H7 (cell line): ENCODE data around the gene KLHDC9. TPM values are rescaled to one million over a fixed set of nuclear protein-coding genes. Genes with fewer than 3 reads are reported as not detected.

ENCODE experiments used
- DNase-seq: peaks from one replicate; pipeline ENCODE4 v3.0.0; 2012
- H3K27me3 ChIP-seq: 2 replicates; pipeline ENCODE4 v1.6.0; 2011; ENCODE audit warnings: mild to moderate bottlenecking, low read length; ENCODE audit not compliant: control insufficient read depth, insufficient read depth
- H3K36me3 ChIP-seq: replicated peaks from 2 replicates; pipeline ENCODE4 v1.5.1; 2011; ENCODE audit warnings: low read length; ENCODE audit not compliant: control insufficient read depth, insufficient read depth
- H3K4me3 ChIP-seq: 2 replicates; pipeline ENCODE4 v1.5.1; 2011; ENCODE audit warnings: low read depth, mild to moderate bottlenecking, control low read depth, low read length, moderate library complexity; ENCODE audit not compliant: insufficient read depth
- total RNA-seq: library from RNA; depleted of rRNA; stranded (reverse); fragments of >200 nt; shearing (Covaris generic); gene quantifications from 2 replicates; pipeline ENCODE4 v1.2.3, GENCODE V29; 2014

Gene KLHDC9
- total RNA-seq, 1 experiment from 2014 or later, result 23.2 TPM

DNA sequence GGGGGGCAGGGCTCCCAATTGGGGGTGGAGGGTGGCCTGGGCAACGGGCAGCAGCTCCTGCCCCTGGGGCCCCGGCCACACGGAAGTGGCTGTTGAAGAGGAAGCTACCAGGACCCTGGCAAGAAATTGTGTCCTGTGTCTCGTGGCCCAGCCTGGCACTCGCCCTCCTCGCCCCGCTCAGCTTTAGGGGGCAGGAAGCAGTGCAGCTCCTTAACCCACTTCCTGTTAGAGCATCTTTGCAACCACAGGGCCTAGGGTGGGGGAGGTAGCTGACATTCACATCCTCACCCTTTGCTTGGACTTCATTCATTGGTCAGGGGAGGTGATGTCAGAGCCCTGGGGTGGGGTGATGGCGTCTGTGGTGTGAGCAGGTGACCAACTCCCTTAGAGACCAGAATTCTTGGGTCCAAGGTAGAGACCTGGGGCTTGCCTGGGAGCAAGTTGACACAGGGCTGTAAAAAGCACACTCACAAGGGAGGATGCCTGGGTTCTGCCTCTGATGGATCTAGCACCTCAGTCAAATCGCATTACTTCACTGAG, 28.4 kb upstream of the KLHDC9 start, which contains the start of gene ARHGAP30:
ARHGAP30 (minus strand) TSS at position 161 of the 540 bp plus-strand sequence. CDS start 267 bp downstream, outside the sequence.
- no peak within 1 kb of the TSS for H3K4me3 ChIP-seq
- no peak for DNase-seq
- H3K27me3 ChIP-seq, result no peaks in the 10 kb centered on the region; the same call in 1 of the 2 replicates
- no peaks in the 10 kb centered on the region for H3K36me3 ChIP-seq

DNA sequence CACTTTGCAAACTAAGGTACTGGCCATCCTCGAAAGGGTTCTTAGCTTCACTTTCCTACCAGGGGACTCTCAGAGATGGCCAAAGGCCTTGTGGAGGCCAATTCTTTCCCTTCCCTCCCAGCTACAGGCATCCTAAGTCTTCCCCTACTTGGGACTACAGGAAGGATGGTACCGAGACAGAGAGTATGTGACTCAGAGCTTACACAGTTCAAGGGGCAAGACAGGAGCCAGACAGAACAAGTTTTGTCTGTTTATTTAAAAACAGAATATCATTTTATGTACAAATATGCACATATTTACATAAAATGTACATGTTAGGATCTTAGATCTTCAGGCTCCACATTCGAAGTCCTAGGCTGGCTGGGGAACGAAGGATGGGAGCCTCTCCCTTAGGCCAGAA, 27.4 kb upstream of the KLHDC9 start:
- H3K27me3 ChIP-seq, result no peaks in the 10 kb centered on the region; the same call in 1 of the 2 replicates
- H3K36me3 ChIP-seq, result no peaks in the 10 kb centered on the region
- DNase-seq, result no peak
- H3K4me3 ChIP-seq, result no peak overlapping the region

- Histone ChIP-seq H3K36me3 (no peaks in the 10 kb centered on the region), H3K27me3 (no peaks in the 10 kb centered on the region; the same call in 1 of the 2 replicates), H3K4me3 (no peak overlapping the region)
- DNase-seq, result peak; percentile 91
These were observed 26.2 kb upstream of the KLHDC9 start for GRCh38 chr1:161071886-161072371.

DNA sequence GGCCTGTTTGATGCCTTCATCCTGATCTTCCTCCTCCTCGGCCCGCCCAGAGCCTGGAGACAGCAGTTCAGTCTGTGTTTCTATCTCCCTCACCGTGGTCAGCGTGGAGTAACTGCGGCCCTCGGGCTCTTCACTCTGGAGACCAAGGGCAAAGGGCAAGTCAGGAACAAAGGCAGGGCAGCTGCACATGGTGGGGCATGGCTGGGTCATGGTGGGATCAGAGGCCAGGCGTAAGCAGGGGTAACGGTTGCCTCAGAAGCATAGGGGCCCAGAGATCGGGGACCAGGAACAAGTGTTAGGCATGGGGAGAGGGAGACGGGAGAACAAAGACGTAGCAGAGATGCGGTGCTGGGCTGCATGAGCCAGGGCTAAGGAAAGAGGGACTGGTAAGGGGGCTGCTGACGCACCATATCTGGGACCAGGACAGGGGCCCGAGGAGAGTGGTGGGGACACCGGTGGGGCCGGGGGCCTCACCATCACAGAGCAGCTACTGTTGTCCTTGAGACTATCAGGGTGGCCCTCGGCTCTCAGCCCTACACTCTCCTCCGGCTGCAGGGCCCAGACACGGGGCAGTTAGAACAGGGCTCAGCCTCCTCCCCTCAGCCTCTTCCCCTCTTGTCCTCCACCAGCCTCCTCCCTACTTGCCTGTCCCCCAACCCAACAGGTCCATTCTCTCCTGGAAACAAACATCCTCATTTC, 25.3 kb upstream of the KLHDC9 start:
- H3K4me3 ChIP-seq, result no peak overlapping the region
- no peak for DNase-seq
- H3K36me3 ChIP-seq, result no peaks in the 10 kb centered on the region
- H3K27me3 ChIP-seq, result no peaks in the 10 kb centered on the region

DNA sequence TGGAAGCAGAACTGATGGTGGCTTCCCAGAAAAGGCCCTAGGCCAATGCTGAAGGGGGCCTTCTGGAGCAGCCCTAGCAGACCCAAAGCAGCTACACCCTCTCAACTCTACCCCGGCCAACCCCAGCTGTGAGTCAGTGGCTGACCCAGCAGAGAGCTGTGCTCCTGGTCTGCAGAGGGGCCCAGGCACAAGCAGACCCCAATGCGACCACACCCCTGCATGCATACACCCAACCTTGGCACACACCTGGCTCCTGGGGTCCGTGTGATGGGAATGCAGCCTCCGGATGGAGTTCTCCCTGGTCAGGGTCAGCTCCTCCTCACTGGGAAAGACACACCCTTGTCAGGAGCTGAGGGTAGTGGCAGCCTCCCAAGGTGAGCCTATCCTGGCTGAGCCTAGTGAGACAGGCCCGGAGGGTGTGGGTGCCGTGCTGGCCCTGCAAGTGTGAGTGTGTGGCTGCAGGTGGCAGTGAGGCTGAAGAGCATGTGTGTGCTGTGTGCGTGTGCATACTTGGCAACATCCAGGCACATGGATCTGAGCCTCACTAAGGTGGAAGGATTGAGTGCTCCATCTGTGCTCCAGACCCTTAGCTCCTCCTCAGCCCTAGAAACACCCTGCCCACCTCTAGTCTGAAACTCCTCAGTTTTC, 24.6 kb upstream of the KLHDC9 start:
- Histone ChIP-seq H3K4me3 (no peak overlapping the region), H3K36me3 (no peaks in the 10 kb centered on the region), H3K27me3 (no peaks in the 10 kb centered on the region)
- no peak for DNase-seq

DNA sequence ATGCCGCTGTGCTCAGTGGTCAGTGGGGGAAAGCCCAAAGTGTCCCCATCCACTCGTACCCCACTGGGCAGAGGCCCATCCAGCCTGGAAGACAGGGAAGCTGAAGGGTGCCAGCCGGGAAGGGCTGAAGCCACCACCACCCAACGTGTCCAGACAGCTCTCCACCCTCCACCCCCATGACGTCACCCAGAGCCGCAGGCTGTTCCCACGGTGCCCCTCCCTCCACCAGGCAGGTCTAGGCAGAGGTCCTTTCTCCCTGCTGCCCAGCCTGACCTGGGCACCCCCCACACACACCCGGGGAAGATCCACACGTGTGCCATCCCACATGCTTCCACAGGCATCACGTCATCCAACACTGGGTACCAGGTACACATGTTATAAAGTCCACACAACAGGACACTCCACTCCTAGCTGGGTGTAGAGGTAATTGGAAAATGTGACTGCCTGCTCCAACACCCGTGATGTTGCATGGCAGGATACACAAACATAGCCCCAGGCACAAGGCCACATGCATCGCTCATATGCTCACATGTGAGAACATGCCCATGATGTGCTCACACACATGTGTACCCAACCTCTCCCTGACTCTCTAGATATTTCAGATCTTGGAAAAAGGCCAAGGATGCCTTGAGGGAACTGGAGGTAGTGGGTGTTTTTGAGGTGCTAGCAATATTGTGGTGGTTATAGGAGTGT, 23.3 kb upstream of the KLHDC9 start:
- no peak for DNase-seq
- Histone ChIP-seq H3K27me3 (no peaks in the 10 kb centered on the region), H3K4me3 (no peak overlapping the region), H3K36me3 (no peaks in the 10 kb centered on the region)

- no peak for DNase-seq
- Histone ChIP-seq H3K36me3 (no peaks in the 10 kb centered on the region), H3K27me3 (no peaks in the 10 kb centered on the region), H3K4me3 (no peak overlapping the region)
These were observed 21.8 kb upstream of the KLHDC9 start for GRCh38 chr1:161076410-161076809.

DNA sequence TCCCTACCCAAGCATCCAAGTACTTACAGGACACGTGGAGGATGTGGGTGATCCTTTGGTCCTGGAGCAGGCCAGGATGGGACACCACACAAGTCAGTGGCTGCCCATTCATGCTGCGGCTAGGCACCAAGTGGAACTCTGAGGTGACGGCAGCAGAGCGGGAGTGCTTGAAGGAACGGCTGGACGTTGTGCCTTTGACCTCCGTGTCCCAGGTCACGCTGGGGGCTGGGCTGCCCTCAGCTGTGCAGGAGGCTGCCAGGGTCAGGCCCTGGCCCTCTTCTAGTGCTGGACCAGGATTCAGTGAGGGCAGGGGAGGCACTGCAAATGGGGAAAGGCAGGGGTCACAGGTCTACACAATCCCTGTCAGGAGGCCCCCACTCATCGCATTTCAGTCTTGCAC, 20.7 kb upstream of the KLHDC9 start:
- H3K36me3 ChIP-seq, result no peaks in the 10 kb centered on the region
- DNase-seq, result no peak
- H3K27me3 ChIP-seq, result no peaks in the 10 kb centered on the region
- no peak overlapping the region for H3K4me3 ChIP-seq

GRCh38 chr1:161079436-161080110, 18.6 kb upstream of the KLHDC9 start:
- no peaks in the 10 kb centered on the region for H3K36me3 ChIP-seq
- no peaks in the 10 kb centered on the region for H3K27me3 ChIP-seq
- peak; percentile 59 for DNase-seq
- no peak overlapping the region for H3K4me3 ChIP-seq

DNA sequence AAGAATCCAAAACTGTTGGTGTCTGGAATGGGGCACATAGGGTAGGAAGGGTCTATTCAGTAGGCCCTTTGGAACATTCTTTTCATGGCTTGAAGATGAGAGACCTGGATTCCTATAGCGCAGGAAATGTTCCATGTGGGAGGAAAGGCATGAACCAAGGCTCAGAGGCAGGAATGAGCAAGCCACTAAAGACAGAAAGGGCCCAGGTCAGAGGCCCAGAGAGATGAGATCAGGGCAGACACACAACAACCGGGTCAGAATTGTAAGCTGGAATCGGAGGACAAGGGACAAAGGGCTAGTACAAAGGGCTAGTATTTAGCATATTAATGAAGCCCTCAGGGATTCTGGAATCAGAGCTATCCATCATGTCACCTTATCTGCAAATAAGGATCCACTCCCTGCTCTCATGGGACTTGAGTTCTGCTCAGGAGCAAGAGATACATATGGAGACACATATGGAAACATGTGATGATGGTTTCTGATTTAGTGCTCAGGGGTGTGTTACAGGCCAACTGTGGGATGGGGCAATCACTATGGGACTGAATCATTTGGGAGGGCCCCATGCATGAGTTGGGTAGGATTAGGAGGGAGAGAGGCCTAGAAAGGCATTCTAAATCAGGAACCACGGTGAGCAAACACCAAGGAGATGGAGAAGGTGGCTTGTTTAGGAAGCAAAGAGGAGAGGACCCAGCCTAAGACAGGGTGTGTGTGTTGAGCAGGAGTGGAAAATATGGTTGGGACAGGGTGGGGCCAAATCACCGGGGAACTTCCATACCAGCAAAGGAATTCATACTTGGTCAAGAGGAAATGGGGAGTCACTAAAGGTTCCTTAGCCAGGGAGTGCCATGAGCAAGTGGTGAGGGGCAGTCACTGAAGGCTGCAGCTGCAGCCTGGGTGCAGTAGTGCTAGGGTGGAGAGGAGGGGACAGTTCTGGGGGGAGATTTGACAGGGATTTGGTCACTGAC, 17.4 kb upstream of the KLHDC9 start:
- Histone ChIP-seq H3K4me3 (no peak overlapping the region), H3K36me3 (no peaks in the 10 kb centered on the region), H3K27me3 (no peaks in the 10 kb centered on the region)
- peak; percentile 32 for DNase-seq

DNA sequence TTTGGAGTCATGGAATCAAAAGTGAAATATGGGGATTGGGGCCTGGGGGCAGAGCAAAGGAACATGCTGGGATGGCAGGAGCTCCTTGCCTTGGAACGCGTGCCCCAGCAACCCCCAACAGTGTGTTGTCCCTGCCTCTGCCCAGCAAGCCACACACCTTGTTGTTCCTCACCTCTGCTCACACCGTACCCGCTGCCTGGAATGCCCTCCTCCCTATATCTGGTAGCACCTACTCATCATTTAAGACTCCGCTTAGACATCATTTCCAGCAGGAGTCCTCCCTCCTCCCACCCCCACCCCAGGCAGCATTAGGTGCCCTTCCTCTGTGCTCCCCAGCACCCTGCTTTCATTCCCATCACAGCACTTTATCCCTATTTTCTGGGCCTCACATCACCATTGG, 16.6 kb upstream of the KLHDC9 start:
- Histone ChIP-seq H3K27me3 (no peaks in the 10 kb centered on the region), H3K4me3 (no peak overlapping the region), H3K36me3 (no peaks in the 10 kb centered on the region)
- DNase-seq, result no peak

DNA sequence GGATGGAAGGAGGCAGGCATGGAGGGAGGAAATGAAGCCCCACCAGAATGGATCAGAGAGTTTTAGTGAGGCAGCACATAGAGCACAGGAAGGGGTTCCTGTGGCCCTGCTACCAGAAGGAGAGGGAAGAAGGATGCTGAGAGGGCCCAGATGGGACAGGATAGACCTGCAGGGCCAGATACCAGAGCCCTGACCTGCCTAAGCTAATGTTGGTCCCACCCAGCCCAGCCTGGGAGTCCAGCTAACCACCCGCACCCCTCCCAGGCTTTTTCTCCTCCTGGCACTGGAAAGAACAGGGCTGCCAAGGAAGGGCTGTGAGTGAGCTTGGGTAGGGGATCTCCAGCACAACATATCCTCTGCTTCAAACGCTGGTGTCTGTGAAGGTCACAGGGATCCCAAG, 15.7 kb upstream of the KLHDC9 start:
- no peak overlapping the region for H3K4me3 ChIP-seq
- DNase-seq, result no peak
- H3K27me3 ChIP-seq, result no peaks in the 10 kb centered on the region
- H3K36me3 ChIP-seq, result no peaks in the 10 kb centered on the region

- H3K4me3 ChIP-seq, result no peak overlapping the region
- no peaks in the 10 kb centered on the region for H3K27me3 ChIP-seq
- H3K36me3 ChIP-seq, result no peaks in the 10 kb centered on the region
- peak; percentile 54 for DNase-seq
These were observed 15.0 kb upstream of the KLHDC9 start for GRCh38 chr1:161082996-161083747.
